CD4-positive, alpha-beta T cell treated with Interleukin-15 for 1 hour (primary cell): ENCODE data around the gene RELL1.

Experiments used
- DNase-seq: peaks from one replicate; pipeline ENCODE4 v3.0.0-alpha.2; 2020

The RELL1 gene

GRCh38 chr4:37686373-37687193 is at the start of gene RELL1:
RELL1 (minus strand) TSS chr4:37686376; CDS start chr4:37686287, 89 bp downstream.
- DNase-seq = peak; percentile 98

GRCh38 chr4:37735578-37735977 is 49.4 kb upstream of the RELL1 start:
- DNase-seq = peak; percentile 24

- no peak for DNase-seq
Measured at GRCh38 chr4:37734989-37735388, 48.8 kb upstream of the RELL1 start.

- DNase-seq = no peak
Measured at GRCh38 chr4:37733240-37733867, 47.2 kb upstream of the RELL1 start.

GRCh38 chr4:37732526-37733186 is 46.5 kb upstream of the RELL1 start:
- DNase-seq = no peak

- DNase-seq = no peak
Measured at GRCh38 chr4:37729649-37730004, 43.5 kb upstream of the RELL1 start.

GRCh38 chr4:37728064-37728463 is 41.9 kb upstream of the RELL1 start:
- no peak for DNase-seq

GRCh38 chr4:37727635-37728034 is 41.5 kb upstream of the RELL1 start:
- no peak for DNase-seq

- no peak for DNase-seq
Measured at GRCh38 chr4:37726666-37727065, 40.5 kb upstream of the RELL1 start.

GRCh38 chr4:37725718-37726117 is 39.5 kb upstream of the RELL1 start:
- DNase-seq = no peak

GRCh38 chr4:37723067-37723466 is 36.9 kb upstream of the RELL1 start:
- DNase-seq = no peak

- no peak for DNase-seq
Measured at GRCh38 chr4:37721995-37722638, 35.9 kb upstream of the RELL1 start.

- no peak for DNase-seq
Measured at GRCh38 chr4:37719021-37719420, 32.8 kb upstream of the RELL1 start.

GRCh38 chr4:37717576-37717975 is 31.4 kb upstream of the RELL1 start:
- DNase-seq = no peak

- DNase-seq = no peak
Measured at GRCh38 chr4:37715889-37716402, 29.8 kb upstream of the RELL1 start.

- DNase-seq = no peak
Measured at GRCh38 chr4:37710491-37710890, 24.3 kb upstream of the RELL1 start.

GRCh38 chr4:37706032-37706431 is 19.9 kb upstream of the RELL1 start:
- DNase-seq = no peak

GRCh38 chr4:37705571-37705970 is 19.4 kb upstream of the RELL1 start:
- no peak for DNase-seq

- no peak for DNase-seq
Measured at GRCh38 chr4:37699868-37700481, 13.8 kb upstream of the RELL1 start.

GRCh38 chr4:37697566-37697965 is 11.4 kb upstream of the RELL1 start:
- DNase-seq = no peak

- no peak for DNase-seq
Measured at GRCh38 chr4:37693450-37694190, 7.4 kb upstream of the RELL1 start.

GRCh38 chr4:37693030-37693429 is 6.9 kb upstream of the RELL1 start:
- DNase-seq = no peak
